NCI-H2171 (cell line): Measurements from ENCODE around the gene SLC26A9.

ENCODE experiments used
- DNase-seq: peaks from one replicate; lab custom pipeline; 2025; lab: John Stamatoyannopoulos, UW

The SLC26A9 gene

GRCh38 chr1:205943245-205943644 is at the start of gene SLC26A9:
SLC26A9 (minus strand) TSS chr1:205943456; CDS start chr1:205935820, 7,636 bp downstream.
- DNase-seq, result no peak

GRCh38 chr1:205992218-205992882 is 49.1 kb upstream of the SLC26A9 start:
- no peak for DNase-seq

GRCh38 chr1:205991237-205991636 is 48.0 kb upstream of the SLC26A9 start:
- DNase-seq, result no peak

GRCh38 chr1:205990226-205990625 is 47.0 kb upstream of the SLC26A9 start:
- no peak for DNase-seq

- DNase-seq, result no peak
Observed at GRCh38 chr1:205989786-205990185, 46.5 kb upstream of the SLC26A9 start.

GRCh38 chr1:205988585-205988995 is 45.3 kb upstream of the SLC26A9 start:
- DNase-seq, result no peak

- DNase-seq, result no peak
Observed at GRCh38 chr1:205986861-205987260, 43.6 kb upstream of the SLC26A9 start.

GRCh38 chr1:205986292-205986691 is 43.0 kb upstream of the SLC26A9 start:
- no peak for DNase-seq

- no peak for DNase-seq
Observed at GRCh38 chr1:205985330-205986005, 42.2 kb upstream of the SLC26A9 start.

- no peak for DNase-seq
Observed at GRCh38 chr1:205983925-205984725, 40.9 kb upstream of the SLC26A9 start.

- no peak for DNase-seq
Observed at GRCh38 chr1:205981257-205981656, 38.0 kb upstream of the SLC26A9 start.

- DNase-seq, result no peak
Observed at GRCh38 chr1:205980237-205980870, 37.1 kb upstream of the SLC26A9 start.

GRCh38 chr1:205979301-205979700 is 36.0 kb upstream of the SLC26A9 start:
- no peak for DNase-seq

- no peak for DNase-seq
Observed at GRCh38 chr1:205978676-205979075, 35.4 kb upstream of the SLC26A9 start.

- DNase-seq, result peak; percentile 81
Observed at GRCh38 chr1:205977402-205978014, 34.3 kb upstream of the SLC26A9 start.

- DNase-seq, result peak; percentile 78
Observed at GRCh38 chr1:205976708-205977401, 33.6 kb upstream of the SLC26A9 start.

GRCh38 chr1:205976036-205976435 is 32.8 kb upstream of the SLC26A9 start:
- no peak for DNase-seq

GRCh38 chr1:205975387-205975998 is 32.2 kb upstream of the SLC26A9 start:
- no peak for DNase-seq

- DNase-seq, result no peak
Observed at GRCh38 chr1:205974712-205975111, 31.5 kb upstream of the SLC26A9 start.

- DNase-seq, result no peak
Observed at GRCh38 chr1:205973377-205974232, 30.3 kb upstream of the SLC26A9 start.
